HG02642 (cell line): Measurements from ENCODE around the gene ARMS2.

Experiments
- ATAC-seq: cut with Tn5 transposase; IDR thresholded peaks from one replicate; pipeline ENCODE4 v1.9.1; 2021; ENCODE audit warnings: mild to moderate bottlenecking; ENCODE audit not compliant: unreplicated experiment, poor library complexity

The ARMS2 gene

GRCh38 chr10:122490786-122491680, 36.6 kb downstream of the ARMS2 start:
- no peak for ATAC-seq

GRCh38 chr10:122492006-122492405, 37.6 kb downstream of the ARMS2 start:
- ATAC-seq, result no peak

- ATAC-seq, result no peak
Observed at GRCh38 chr10:122492999-122493481, 38.6 kb downstream of the ARMS2 start.

GRCh38 chr10:122493761-122494160, 39.3 kb downstream of the ARMS2 start:
- no peak for ATAC-seq

GRCh38 chr10:122494173-122494820, 39.8 kb downstream of the ARMS2 start:
- ATAC-seq, result no peak

GRCh38 chr10:122494833-122495232, 40.4 kb downstream of the ARMS2 start:
- no peak for ATAC-seq

GRCh38 chr10:122495406-122496340, 41.2 kb downstream of the ARMS2 start:
- no peak for ATAC-seq

GRCh38 chr10:122497241-122497640, 42.8 kb downstream of the ARMS2 start:
- ATAC-seq, result no peak

GRCh38 chr10:122498521-122498920, 44.1 kb downstream of the ARMS2 start:
- no peak for ATAC-seq

GRCh38 chr10:122499012-122499411, 44.6 kb downstream of the ARMS2 start:
- ATAC-seq, result no peak

GRCh38 chr10:122499491-122499941, 45.1 kb downstream of the ARMS2 start:
- ATAC-seq, result no peak

- no peak for ATAC-seq
Observed at GRCh38 chr10:122500194-122500593, 45.7 kb downstream of the ARMS2 start.

- ATAC-seq, result no peak
Observed at GRCh38 chr10:122500726-122501125, 46.3 kb downstream of the ARMS2 start.

GRCh38 chr10:122503012-122503411, 48.6 kb downstream of the ARMS2 start:
- no peak for ATAC-seq

GRCh38 chr10:122503886-122504609, 49.6 kb downstream of the ARMS2 start:
- no peak for ATAC-seq

GRCh38 chr10:122504610-122504950, 50.1 kb downstream of the ARMS2 start:
- no peak for ATAC-seq

- ATAC-seq, result no peak
Observed at GRCh38 chr10:122505011-122505410, 50.6 kb downstream of the ARMS2 start.

GRCh38 chr10:122505885-122506645, 51.6 kb downstream of the ARMS2 start:
- no peak for ATAC-seq
